DND-41 (cell line): ENCODE data around the gene HOMER1.

ENCODE experiments used
- ATAC-seq: fragments of 200-7000 bp; cut with Tn5 transposase; 3 replicates; pipeline ENCODE4 v1.9.1; 2021; ENCODE audit warnings: low read depth; ENCODE audit not compliant: insufficient read depth
- DNase-seq: peaks from one replicate; pipeline ENCODE4 v3.0.0-alpha.2; 2020
- H2AFZ ChIP-seq: 2 replicates; pipeline ENCODE4 v1.6.0; 2012; ENCODE audit warnings: low read depth, low read length
- H3K27ac ChIP-seq: 2 replicates; pipeline ENCODE4 v1.5.1; 2012; ENCODE audit warnings: low read length, inconsistent platforms
- H3K27me3 ChIP-seq: fragments of 200-600 bp; sonication (generic); 2 replicates; pipeline ENCODE4 v1.6.0; 2012; ENCODE audit warnings: low read length, mild to moderate bottlenecking, inconsistent platforms; ENCODE audit not compliant: insufficient read depth, poor library complexity
- H3K36me3 ChIP-seq: 2 replicates; pipeline ENCODE4 v1.5.1; 2012; ENCODE audit warnings: low read length, inconsistent platforms; ENCODE audit not compliant: insufficient read depth
- H3K4me1 ChIP-seq: 2 replicates; pipeline ENCODE4 v1.5.1; 2012; ENCODE audit warnings: mild to moderate bottlenecking, low read length; ENCODE audit not compliant: insufficient read depth
- H3K4me2 ChIP-seq: 2 replicates; pipeline ENCODE4 v1.6.0; 2012; ENCODE audit warnings: mild to moderate bottlenecking, moderate library complexity, low read length, inconsistent platforms; ENCODE audit not compliant: insufficient read depth
- H3K4me3 ChIP-seq, 2 experiments: fragments of 200-600 bp in 1 of 2; shearing (Covaris generic) in 1 of 2; 2 replicates each; pipeline ENCODE4 v1.5.1; 2012 to 2016; ENCODE audit warnings: inconsistent platforms in 2 of 2, low read length in 2 of 2, mild to moderate bottlenecking in 2 of 2, low read depth in 1 of 2, moderate library complexity in 1 of 2
- H3K79me2 ChIP-seq: 2 replicates; pipeline ENCODE4 v1.6.0; 2012; ENCODE audit warnings: low read length, inconsistent platforms; ENCODE audit not compliant: insufficient read depth
- H3K9ac ChIP-seq: 2 replicates; pipeline ENCODE4 v1.6.0; 2012; ENCODE audit warnings: low read depth, mild to moderate bottlenecking, inconsistent platforms, low read length, moderate library complexity
- H3K9me3 ChIP-seq: 2 replicates; pipeline ENCODE4 v1.5.1; 2012; ENCODE audit warnings: low read length, moderate library complexity, mild to moderate bottlenecking, inconsistent platforms; ENCODE audit not compliant: insufficient read depth, severe bottlenecking
- H4K20me1 ChIP-seq: 2 replicates; pipeline ENCODE4 v1.6.0; 2012; ENCODE audit warnings: low read length; ENCODE audit not compliant: insufficient read depth
- EZH2 ChIP-seq: IDR thresholded peaks from 3 replicates; pipeline ENCODE4 v1.6.1; 2012; ENCODE audit warnings: borderline replicate concordance, low read depth, mild to moderate bottlenecking, moderate library complexity, low read length, inconsistent platforms; ENCODE audit not compliant: severe bottlenecking
- TF ChIP-seq, protein P1 (sequence below): IDR thresholded peaks from 2 replicates; pipeline ENCODE4 v1.5.1; 2012; ENCODE audit warnings: borderline replicate concordance, low read length, moderate library complexity, mild to moderate bottlenecking; ENCODE audit not compliant: poor library complexity, severe bottlenecking; ENCODE audit errors: extremely low read depth

HOMER1 gene

DNA sequence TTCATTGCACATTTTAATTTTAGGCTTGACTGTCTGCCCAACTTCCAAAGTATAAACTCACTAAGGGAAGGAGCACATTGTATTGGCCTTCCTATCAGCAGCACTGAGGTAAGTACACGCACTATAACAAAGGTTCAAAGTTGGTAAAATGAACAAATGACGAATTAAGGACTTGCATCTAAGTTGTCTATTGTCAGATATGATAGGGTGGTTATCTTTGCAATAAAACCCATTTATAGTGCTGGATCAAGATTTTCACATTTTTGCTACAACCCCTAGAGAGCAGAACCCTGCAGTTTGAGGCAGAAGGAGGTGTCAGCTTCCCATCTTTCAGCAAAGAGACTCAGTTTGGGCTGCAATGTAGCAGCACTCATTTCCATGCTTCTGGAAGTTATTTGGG, 5.1 kb downstream of the HOMER1 start:
- Histone ChIP-seq H3K27ac (no peak overlapping the region), H3K4me1 (peaks cover 65% of the 10 kb centered on the region), H3K79me2 (peaks cover 65% of the 10 kb centered on the region), H2AFZ (no peak overlapping the region), H3K36me3 (no peaks in the 10 kb centered on the region), H4K20me1 (peaks cover 3% of the 10 kb centered on the region; the same call in 1 of the 2 replicates), H3K9ac (no peak overlapping the region), H3K9me3 (no peaks in the 10 kb centered on the region), H3K4me3 (no peak overlapping the region; a peak in 1 of 4 replicates), H3K27me3 (no peaks in the 10 kb centered on the region), H3K4me2 (peak overlapping the region; percentile 90; the same call in 1 of the 2 replicates)
- DNase-seq (no peak), ATAC-seq (no peak)
- TF ChIP-seq, protein P1, sequence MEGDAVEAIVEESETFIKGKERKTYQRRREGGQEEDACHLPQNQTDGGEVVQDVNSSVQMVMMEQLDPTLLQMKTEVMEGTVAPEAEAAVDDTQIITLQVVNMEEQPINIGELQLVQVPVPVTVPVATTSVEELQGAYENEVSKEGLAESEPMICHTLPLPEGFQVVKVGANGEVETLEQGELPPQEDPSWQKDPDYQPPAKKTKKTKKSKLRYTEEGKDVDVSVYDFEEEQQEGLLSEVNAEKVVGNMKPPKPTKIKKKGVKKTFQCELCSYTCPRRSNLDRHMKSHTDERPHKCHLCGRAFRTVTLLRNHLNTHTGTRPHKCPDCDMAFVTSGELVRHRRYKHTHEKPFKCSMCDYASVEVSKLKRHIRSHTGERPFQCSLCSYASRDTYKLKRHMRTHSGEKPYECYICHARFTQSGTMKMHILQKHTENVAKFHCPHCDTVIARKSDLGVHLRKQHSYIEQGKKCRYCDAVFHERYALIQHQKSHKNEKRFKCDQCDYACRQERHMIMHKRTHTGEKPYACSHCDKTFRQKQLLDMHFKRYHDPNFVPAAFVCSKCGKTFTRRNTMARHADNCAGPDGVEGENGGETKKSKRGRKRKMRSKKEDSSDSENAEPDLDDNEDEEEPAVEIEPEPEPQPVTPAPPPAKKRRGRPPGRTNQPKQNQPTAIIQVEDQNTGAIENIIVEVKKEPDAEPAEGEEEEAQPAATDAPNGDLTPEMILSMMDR: no peak
- no peak for TF ChIP-seq EZH2

GRCh38 chr5:79508354-79508753, 5.6 kb downstream of the HOMER1 start:
- DNase-seq: no peak

GRCh38 chr5:79507251-79508205, 6.4 kb downstream of the HOMER1 start:
- Histone ChIP-seq H3K27me3 (no peaks in the 10 kb centered on the region), H3K27ac (no peak overlapping the region), H3K79me2 (peaks cover 60% of the 10 kb centered on the region), H3K36me3 (no peaks in the 10 kb centered on the region), H3K4me1 (peaks cover 57% of the 10 kb centered on the region), H3K4me3 (no peak overlapping the region), H3K9me3 (no peaks in the 10 kb centered on the region), H3K9ac (no peak overlapping the region), H4K20me1 (peaks cover 3% of the 10 kb centered on the region; the same call in 1 of the 2 replicates), H3K4me2 (peak overlapping the region; percentile 90; the same call in 1 of the 2 replicates), H2AFZ (no peak overlapping the region)
- DNase-seq (no peak), ATAC-seq (no peak)
- TF ChIP-seq, protein P1: no peak
- no peak for TF ChIP-seq EZH2

More at GRCh38 chr5:79508354-79508753, 5.6 kb downstream of the HOMER1 start:
- H3K27ac ChIP-seq: no peak overlapping the region
- H3K4me3 ChIP-seq: peak overlapping the region in 1 of 2 experiments; percentile 21; a peak in 1 of 4 replicates
- no peaks in the 10 kb centered on the region for H3K36me3 ChIP-seq
- no peak overlapping the region for H2AFZ ChIP-seq
- H3K9me3 ChIP-seq: no peaks in the 10 kb centered on the region
- TF ChIP-seq, protein P1: no peak
- no peak for TF ChIP-seq EZH2
- H3K4me2 ChIP-seq: peak overlapping the region; percentile 90; the same call in 1 of the 2 replicates
- no peak overlapping the region for H3K9ac ChIP-seq
- peaks cover 68% of the 10 kb centered on the region for H3K79me2 ChIP-seq
- H3K27me3 ChIP-seq: no peaks in the 10 kb centered on the region
- peaks cover 3% of the 10 kb centered on the region; the same call in 1 of the 2 replicates for H4K20me1 ChIP-seq
- peaks cover 65% of the 10 kb centered on the region for H3K4me1 ChIP-seq
- ATAC-seq: no peak
